ENCODE data around the gene NFKBIA.
"Not testable (repeated sequence)": the region's sequence is repeated elsewhere in the genome, so short reads cannot be mapped to it uniquely, and the experiment has no call there.

Gene NFKBIA, protein sequence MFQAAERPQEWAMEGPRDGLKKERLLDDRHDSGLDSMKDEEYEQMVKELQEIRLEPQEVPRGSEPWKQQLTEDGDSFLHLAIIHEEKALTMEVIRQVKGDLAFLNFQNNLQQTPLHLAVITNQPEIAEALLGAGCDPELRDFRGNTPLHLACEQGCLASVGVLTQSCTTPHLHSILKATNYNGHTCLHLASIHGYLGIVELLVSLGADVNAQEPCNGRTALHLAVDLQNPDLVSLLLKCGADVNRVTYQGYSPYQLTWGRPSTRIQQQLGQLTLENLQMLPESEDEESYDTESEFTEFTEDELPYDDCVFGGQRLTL

DNA sequence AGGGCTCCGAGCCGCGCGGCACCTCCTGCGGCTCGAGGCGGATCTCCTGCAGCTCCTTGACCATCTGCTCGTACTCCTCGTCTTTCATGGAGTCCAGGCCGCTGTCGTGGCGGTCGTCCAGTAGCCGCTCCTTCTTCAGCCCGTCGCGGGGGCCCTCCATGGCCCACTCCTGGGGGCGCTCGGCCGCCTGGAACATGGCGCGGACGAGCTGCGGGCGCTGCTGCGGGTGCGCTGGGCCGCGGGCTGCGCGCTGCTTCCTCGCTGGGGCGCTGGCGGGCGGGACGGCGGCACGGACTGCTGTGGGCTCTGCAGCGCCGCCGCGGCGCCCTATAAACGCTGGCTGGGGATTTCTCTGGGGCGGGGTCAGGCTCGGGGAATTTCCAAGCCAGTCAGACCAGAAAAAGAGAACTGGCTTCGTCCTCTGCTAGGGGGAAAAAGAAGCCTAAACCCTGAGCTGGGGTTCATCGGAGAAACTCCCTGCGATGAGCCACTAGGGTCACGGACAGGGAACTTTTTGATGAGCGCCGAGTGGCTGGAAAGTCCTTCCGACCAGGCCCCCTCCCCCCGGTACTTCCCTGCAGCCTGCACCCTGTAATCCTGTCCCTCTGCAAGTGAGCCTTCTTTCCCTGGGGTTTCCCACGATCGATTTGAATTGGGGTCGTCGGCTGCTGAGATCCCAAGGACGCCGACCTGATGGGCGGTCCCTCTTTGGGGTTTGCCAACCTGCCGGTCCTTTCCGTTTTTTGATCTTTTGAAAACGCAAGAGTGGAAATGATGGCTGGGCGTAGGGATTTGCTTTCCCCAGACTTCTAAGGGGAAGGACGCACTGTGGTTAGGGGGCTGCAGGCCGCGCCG is at the start of gene NFKBIA:
Gene NFKBIA, minus strand, starts transcription at position 301 of the 855 bp plus-strand sequence. Its CDS starts 105 bp downstream, at position 196.
- peak; percentile 90 to 93 for DNase-seq (ENCODE audit: low read depth in 2 of 2)

DNA sequence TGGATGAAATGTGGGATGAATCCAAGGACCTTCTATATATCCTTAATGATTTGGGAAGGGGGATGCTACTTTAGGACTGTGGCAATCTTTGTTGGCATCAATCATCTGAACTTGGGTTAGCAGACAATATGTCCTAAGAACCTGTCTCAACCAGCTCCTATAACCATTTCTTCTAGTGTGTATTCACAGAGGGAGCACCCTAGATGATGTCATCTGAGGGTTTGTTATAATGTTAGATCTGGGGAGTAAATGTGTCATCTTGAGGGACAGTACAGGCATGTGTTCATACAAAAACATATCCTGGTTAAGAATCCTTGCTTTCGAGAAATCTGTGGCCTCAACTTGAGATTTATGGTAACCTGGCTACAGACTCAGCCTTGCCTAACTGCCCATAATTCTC is 41.9 kb upstream of the NFKBIA start:
- DNase-seq (ENCODE audit: low read depth in 2 of 2): no peak

DNA sequence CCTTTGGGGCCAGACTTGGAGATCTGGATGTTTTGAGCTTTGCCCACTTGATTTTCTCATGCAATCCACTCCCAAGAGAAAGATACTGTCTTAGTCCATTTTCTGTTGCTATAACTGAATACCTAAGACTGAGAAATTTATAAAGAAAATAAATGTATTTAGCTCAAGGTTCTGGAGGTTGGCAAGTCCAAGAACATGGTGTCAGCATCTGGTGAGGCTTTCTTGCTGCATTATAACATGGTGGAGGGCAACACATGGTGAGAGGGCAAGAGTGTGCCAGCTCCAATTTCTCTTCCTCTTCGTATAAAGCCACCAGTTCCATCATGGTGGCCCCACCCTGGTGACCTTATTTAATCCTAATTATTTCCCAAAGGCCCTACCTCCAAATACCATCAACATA is 39.6 kb upstream of the NFKBIA start:
- no peak for DNase-seq (ENCODE audit: low read depth in 2 of 2)

DNA sequence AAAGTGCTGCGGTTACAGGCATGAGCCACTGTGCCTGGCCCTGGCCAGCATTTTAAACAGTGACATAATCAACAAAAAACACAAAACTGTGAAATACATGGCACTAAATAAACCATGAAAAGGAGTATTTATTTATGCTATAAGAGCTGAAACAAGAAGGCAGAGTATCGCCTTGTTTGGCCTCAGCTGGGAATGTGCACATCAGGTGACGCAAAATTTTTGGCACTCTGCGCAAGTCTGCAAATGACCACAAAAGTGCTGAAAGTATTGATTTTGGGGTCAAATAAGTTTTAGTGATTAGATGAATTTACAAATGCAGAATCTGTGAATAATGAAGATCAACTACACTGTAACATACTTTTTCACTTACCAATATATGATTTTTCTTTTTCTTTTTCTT is 36.6 kb upstream of the NFKBIA start:
- no peak for DNase-seq (ENCODE audit: low read depth in 2 of 2)

DNA sequence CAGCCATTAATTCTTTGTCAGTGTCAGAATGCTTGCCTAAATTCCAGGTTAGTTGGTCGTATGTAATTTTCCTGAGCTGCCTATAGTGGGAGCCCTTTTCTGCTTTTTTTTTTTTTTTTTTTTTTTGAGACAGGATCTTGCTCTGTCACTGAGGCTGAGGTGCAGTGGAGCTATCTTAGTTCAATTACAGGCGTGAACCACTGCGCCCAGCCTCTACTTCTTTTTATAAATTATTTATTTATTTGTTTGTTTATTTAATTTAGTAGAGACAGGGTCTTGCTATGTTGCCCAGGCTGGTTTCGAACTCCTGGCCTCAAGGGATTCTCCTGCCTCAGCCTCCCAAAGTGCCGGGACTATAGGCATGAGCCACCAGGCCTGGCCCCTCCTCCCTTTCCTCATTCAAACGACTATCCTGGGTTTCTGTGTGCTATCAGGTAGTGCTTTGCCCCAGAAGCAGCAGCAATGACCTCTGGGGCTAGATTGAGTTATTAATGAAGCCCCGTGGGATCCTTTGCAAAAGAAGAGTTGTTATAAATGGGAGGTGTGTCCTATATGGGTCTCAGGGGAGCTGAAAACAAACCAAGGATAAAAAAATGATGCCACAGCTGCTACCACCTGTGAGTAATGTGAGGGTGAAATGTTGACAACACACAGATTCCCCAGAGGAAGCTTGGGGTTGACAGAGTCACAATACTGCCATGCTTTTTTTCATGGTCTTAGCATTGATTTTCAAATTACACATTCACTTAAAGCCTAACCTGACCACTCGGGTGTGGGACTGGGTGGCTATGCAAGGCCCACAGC is 34.6 kb upstream of the NFKBIA start:
- no peak for DNase-seq (ENCODE audit: low read depth in 2 of 2)

DNA sequence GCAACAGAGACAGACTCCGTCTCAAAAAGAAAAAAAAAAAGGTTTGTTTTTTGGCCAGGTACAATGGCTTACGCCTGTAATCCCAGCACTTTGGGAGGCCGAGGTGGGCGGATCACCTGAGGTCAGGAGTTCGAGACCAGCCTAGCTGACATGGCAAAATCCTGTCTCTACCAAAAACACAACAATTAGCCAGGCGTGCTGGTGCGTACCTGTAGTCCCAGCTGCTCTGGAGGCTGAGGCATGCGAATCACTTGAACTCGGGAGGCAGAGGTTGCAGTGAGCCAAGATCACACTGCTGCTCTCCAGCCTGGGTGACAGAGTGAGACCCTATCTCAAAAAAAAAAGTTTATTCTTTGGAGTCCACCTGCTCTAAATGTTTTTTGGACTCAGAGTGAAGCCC is 33.9 kb upstream of the NFKBIA start:
- DNase-seq (ENCODE audit: low read depth in 2 of 2): not testable (repeated sequence)

DNA sequence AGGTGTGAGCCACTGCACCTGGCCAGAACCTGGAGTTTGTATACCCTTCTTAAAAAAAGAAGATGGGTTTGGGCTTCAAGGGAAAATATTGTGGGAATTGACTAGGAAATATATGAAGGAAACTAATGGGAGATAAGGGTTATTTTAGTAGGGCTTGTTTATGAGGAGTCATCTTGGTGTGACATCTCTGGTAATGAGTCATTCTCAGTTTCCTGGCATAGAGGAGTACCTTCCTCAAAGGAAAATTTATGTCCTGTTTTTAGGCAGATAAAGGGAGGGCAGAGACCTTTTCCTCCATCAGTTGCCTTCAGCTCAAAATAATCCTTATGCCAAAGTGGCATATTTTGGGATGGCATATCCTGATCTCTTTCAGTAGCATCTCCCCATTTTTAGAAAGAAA is 30.6 kb upstream of the NFKBIA start:
- no peak for DNase-seq (ENCODE audit: low read depth in 2 of 2)

DNA sequence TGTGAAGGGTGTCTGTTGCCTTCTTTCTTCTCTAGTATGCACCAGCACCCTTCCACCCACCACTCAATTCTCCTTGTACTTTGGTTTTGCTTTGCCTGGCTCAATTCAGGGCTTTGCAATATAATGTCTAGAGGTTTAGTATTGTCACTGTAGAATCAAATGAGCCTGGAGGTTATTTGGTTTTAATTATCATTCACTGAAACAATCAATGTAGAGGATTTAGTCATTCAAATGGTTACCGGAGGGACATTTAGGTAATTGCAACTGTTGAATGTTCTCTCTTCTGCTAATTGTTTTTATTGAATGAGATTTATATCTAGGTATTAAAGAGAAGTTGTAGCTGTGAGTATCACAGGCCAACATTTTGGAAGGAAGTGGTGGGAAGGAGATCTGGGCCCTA is 29.3 kb upstream of the NFKBIA start:
- no peak for DNase-seq (ENCODE audit: low read depth in 2 of 2)

DNA sequence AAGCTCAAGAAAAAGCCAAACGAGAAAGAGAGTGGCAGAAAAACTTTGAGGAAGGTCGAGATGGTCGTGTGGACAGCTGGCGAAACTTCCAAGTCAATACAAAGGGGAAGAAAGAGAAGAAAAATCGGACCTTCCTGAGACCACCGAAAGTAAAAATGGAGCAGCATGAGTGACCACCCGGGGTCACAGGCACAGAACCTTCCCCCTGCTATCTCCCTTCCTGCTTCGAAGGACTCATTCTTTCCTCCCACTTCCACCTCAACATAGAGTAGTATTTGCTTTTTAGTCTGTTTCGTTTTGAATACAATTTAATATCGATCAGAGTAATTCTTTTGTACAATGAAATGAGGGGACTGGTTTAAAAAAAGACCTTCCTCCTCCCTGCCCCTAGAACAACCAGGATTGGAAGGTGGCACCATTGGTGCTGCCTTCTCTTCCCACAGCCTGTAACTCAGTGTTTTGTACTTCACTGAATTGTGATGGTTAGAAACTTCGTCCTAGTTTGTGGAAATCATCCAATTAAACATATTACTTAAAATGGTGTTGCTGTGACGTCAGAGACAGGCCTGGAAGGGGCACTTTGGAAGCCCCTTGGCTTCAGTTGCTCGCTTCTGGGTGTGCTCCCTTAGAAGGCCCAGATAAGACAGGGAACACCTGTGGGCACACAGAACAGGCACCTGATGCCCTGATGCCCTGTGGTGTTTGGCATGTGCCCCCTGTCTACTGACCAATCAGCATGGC is 26.1 kb upstream of the NFKBIA start:
- DNase-seq (ENCODE audit: low read depth in 2 of 2): no peak

DNA sequence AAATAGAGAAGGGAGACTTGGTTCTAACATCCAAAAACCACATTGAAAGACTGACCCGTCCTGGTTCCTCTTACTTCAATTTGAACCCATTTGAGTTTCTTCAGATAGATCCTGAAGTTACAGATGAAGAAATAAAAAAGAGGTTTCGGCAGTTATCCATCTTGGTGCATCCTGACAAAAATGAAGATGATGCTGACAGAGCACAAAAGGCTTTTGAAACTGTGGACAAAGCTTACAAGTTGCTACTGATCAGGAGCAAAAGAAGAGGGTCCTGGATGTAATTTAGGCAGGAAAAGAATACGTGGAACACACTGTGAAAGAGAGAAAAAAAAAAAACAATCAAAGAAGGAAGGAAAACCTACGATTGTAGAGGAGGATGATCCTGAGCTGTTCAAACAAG is 25.4 kb upstream of the NFKBIA start:
- DNase-seq (ENCODE audit: low read depth in 2 of 2): no peak

DNA sequence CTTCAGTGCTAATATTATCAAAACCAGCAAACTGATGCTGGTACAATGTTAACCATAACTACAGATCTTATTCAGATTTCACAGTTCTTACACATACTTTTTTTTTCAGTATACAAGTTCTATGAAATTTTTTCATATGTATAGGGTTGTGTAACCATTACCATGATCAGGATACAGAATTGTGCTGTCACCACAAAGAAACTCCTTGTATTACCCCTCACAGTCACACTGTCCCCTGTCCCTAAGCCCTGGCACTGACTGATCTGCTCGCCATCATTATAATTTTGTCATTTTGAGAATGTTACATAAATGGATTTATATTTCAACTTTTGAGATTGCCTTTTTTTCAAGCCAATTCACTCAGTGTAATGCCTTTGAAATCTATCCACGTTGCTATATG is 21.3 kb upstream of the NFKBIA start:
- DNase-seq (ENCODE audit: low read depth in 2 of 2): no peak

DNA sequence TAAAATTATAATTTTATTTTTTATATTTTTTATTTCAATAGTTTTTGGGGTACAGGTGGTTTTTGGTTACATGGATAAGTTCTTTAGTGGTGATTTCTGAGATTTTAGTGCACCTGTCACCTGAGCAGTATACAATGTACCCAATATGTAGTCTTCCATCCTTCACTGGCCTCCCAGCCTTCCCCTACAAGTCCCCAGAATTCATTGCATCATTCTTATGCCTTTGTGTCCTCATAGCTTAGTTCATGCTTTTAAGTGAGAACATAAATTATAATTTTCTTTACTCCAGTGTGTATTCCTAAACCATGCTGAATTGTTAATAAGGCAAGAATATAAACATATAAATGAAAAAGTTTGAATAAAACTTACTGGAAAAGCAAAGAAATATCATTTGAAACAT is 19.1 kb upstream of the NFKBIA start:
- DNase-seq (ENCODE audit: low read depth in 2 of 2): no peak

DNA sequence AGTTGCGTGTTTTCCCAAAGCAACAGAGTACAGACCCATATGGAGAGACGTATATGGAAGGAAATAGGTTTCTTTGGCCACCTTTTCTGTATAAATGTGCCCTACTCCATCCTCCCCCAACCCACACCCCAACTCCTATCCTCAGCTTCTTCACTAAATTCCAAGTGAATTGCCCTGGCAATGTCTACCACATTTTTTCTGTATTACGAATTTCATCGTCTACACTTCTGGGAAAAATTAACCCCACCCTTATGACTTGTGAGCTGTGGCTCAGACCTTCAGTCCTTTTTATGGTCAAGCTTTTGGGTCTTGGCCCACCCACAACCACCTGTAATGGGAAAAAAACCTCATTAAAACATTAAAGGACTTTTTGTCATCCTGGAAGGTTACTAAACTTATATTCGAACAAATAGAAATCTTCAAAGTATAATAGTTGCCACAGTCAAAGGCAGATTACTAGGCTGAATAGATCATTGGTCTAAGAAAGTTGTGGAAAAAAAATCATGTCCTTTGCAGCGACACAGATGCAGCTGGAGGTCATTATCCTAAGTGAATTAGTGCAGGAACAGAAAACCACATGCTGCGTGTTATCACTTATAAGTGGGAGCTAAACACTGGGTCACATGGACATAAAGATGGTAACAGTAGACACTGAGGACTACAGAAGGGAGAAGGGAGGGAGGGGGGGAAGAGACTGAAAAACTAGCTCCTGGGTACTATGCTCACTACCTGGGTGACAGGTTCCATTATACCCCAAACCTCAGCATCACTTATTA is 15.7 kb upstream of the NFKBIA start:
- no peak for DNase-seq (ENCODE audit: low read depth in 2 of 2)

DNA sequence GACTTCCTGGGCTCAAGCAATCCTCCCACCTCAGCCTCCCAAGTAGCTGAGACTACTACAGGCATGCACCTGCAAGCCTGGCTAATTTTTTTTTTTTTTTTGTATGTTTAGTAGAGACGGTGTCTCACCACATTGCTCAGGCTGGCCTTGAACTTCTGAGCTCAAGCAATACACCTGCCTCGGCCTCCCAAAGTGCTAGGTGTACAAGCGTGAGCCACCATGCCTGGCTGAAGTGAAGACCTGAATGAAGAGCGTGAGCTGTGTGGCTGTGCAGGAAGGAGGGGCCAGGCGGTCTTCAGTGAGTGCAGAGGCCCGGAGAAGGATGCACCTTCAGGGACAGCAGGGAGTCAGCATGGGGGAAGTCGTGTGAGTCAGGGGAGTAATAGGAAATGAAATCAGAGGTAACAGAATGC is 14.9 kb upstream of the NFKBIA start:
- DNase-seq (ENCODE audit: low read depth in 2 of 2): no peak

DNA sequence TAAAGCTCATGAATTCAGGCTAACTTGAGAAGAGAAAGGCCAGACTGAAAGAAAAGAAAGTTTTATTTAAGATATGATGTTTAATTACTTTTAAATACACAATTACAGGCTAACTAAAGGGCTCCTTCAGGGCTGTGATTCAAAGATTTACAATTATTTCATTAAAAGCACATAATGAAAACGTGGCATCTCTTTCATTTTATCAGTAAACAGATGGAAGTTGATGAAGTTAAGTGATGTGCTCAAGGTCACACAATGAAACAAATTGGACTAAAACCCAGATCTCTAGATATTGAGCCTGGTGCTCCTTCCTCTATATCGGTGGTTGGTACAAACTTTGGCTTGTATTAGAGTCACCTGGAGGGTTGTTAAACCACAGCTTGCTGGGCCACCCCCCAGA is 13.5 kb upstream of the NFKBIA start:
- no peak for DNase-seq (ENCODE audit: low read depth in 2 of 2)

DNA sequence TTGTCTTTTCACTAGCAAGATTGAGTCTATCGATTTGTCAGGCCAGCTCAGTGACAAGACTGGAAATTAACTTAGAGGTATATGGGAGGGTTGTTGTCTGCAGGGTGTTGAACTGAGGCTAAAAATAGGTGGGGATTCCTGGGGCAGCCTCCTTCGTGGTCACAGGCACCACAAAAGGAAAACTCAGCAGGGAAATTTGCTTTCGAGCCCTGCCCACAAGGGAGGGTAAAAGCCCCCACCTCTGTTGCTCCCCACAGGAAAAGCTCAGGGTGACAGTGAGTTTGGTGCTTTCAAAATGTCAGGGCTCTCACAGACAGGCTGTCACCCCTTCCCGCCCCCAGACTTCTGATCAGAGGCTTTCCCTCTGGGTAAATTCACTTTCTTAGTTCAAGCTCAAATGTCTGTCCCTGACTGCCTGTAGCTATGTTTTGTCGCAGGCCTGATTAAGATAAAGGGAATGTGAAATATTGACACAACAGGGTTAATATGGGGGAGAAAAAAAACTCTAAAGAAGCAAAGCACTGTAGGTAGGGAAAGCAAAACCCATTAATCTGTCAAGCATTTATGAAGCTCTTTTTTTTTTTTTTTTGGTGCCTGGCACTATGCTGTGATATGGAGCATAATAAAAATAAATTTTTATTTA is 11.7 kb upstream of the NFKBIA start:
- no peak for DNase-seq (ENCODE audit: low read depth in 2 of 2)

DNA sequence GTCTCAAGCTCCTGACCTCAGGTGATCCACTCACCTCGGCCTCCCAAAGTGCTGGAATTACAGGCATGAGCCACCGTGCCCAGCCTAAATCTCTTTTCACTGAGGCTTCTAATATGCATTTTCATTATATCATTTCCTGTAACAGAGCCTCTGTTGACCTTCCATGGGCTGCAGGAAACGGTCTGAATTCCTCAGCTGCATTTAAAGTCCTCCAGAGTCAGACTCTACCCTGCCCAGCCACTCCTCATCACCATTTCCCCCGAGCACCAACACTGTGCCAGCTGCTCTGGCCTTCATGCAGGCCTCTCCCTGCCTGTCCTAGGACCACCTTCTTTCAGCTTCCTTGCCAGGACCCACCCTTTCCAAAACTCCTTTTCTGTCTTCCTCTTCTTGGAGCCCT is 9.8 kb upstream of the NFKBIA start:
- no peak for DNase-seq (ENCODE audit: low read depth in 2 of 2)

DNA sequence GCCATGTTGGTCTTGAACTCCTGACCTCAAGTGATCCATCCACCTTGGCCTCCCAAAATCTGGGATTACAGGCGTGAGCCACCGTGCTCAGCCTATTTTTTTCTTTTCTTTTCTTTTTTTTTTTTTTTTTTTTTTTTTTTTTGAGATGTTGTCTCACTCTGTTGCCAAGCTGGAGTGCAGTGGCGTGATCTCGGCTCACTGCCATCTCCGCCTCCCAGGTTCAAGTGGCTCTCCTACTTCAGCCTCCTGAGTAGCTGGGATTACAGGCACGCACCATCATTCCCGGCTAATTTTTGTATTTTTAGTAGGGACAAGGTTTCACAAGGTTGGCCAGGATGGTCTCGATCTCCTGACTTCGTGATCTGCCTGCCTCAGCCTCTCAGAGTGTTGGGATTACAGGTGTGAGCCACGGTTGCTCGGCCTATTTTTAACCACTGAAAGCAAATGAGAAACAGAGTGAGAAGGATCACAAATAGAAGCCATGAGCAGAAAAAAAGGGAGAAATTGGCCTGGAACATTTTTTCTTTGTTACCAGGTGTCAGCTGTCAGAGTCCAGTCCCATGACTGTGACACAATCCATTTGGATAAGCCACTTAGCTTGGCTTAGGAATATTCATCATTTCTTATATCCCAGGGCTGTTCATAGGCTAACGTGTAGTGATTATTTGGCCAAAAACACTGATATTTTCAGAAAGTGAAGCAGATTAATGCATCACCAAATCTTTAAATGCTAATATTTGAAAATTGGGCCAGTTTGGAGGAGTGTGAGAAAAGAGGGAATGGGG is 7.9 kb upstream of the NFKBIA start:
- DNase-seq (ENCODE audit: low read depth in 2 of 2): no peak

DNA sequence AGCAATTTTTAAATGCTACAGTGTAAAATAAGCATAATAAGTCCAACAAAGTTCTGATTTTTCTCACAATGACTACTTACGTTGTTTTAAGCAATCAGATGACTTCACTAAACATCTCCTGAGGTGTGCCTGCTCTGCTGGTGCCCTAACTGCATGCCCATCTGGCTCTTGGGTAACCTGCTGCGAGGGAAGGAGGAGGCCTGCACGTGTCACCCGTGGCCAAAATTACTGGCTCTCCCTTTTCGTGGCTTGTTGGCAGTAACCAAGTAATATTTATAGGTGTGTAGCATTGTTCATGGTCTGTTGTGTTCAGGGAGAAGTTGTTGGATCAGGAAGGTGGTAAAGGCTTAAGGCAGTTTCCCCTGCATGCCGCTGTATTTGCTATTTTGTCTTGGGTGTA is 6.3 kb upstream of the NFKBIA start:
- no peak for DNase-seq (ENCODE audit: low read depth in 2 of 2)

DNA sequence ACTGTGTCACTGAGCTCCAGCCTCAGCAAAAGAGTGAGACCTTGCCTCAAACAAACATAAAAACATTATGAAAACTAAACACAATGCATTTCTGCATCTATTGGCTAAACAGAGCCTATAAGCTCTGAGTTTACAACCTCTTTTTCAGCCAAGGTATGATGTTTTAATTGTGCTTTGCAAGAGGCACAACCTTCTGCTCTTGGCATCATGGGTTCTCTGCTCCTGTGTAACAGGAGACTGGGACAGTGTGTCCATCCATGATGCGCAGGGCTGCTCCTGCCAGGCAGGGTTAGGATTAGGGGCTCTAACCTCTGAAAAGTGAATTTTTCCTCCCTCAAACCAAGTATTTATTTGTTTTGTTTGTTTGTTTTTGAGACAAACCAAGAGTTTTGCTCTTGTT is 5.0 kb upstream of the NFKBIA start:
- no peak for DNase-seq (ENCODE audit: low read depth in 2 of 2)
